GM12872 (cell line): ENCODE results near the gene NRN1L.

Experiments used
- TF ChIP-seq, protein P1 (sequence below): IDR thresholded peaks from 3 replicates; pipeline ENCODE4 v1.5.1; 2011; ENCODE audit warnings: low read depth, mild to moderate bottlenecking, low read length, moderate library complexity; ENCODE audit not compliant: insufficient read depth

NRN1L gene

DNA sequence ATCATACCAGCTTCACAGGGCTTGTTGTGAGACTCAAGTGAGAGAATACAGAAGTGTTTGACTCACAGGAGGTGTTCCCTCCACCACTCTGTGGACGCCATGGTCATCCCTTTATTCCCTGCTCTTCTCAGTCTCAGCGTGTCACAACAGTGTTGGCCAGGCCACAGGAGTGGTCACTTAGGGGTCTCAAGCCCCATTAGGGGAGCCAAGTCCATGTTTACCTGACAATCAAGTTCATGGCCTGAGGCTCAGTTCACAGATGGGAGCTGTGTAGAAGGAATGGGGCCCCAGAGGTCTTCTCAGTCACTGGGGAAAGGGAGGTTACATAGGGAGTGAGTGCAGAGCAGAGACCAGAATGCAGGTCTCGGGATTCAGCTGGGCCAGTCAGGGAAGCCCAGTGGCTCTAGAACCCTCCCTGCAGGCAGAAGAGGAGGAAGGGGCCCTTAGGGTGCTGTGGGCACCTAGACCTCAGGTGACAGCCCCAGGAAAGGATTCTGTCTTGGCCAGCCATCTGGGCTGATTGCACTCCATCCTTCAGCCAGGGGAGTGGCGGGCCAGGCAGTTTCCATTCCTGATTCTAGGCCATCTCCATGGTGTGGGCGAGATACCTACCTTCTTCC is 27.6 kb upstream of the NRN1L start:
- TF ChIP-seq, protein P1, sequence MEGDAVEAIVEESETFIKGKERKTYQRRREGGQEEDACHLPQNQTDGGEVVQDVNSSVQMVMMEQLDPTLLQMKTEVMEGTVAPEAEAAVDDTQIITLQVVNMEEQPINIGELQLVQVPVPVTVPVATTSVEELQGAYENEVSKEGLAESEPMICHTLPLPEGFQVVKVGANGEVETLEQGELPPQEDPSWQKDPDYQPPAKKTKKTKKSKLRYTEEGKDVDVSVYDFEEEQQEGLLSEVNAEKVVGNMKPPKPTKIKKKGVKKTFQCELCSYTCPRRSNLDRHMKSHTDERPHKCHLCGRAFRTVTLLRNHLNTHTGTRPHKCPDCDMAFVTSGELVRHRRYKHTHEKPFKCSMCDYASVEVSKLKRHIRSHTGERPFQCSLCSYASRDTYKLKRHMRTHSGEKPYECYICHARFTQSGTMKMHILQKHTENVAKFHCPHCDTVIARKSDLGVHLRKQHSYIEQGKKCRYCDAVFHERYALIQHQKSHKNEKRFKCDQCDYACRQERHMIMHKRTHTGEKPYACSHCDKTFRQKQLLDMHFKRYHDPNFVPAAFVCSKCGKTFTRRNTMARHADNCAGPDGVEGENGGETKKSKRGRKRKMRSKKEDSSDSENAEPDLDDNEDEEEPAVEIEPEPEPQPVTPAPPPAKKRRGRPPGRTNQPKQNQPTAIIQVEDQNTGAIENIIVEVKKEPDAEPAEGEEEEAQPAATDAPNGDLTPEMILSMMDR = no peak

DNA sequence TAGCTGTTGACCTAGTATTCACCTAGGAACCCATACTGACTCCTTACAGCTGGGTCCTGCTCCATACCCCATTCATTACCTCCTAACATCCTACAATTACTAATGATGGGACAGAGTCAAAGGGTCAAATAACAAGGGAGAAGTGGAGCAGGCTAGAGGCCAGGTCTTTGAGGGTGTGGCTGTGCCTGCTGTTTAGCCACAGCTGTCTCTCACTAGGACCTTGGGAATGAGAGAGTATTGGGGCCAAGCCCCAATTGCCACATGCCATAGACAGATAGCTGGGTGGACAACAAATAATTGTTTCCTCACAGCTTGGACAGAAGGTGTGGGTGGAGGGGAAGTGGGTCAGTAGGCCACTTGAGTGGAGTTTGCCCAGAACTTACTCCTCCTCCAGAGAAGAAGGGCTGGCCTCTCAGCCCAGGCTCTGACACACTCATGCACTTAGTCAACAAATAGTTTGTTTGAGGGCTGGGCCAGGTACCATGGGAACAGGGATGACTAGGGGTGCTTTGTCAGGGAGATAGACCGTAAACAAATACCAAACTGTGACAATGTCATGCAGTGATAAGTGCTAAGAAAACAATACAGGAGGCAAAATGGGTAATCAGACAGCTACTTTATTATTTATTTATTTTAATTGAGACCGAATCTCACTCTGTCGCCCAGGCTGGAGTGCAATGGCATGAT is 27.0 kb upstream of the NRN1L start:
- TF ChIP-seq, protein P1 = no peak

DNA sequence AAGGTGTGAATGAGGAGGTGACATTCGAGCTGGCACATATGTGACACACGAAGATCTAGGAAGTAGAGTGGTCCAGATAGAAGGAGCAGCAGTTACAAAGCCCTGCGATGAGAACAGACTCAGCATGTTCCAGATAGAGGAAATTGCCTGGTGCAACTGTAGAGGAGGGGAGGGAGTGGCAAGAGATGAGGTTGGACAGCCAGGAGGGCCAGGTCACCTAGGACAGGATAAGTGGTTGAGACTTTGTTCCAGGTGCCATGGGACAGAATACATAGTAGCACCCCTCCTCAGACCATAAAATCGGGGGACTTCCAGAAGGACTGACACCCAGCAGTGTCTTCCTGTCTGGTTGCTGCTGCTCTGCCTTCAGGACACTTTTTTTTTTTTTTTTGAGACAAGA is 26.2 kb upstream of the NRN1L start:
- TF ChIP-seq, protein P1 = no peak

DNA sequence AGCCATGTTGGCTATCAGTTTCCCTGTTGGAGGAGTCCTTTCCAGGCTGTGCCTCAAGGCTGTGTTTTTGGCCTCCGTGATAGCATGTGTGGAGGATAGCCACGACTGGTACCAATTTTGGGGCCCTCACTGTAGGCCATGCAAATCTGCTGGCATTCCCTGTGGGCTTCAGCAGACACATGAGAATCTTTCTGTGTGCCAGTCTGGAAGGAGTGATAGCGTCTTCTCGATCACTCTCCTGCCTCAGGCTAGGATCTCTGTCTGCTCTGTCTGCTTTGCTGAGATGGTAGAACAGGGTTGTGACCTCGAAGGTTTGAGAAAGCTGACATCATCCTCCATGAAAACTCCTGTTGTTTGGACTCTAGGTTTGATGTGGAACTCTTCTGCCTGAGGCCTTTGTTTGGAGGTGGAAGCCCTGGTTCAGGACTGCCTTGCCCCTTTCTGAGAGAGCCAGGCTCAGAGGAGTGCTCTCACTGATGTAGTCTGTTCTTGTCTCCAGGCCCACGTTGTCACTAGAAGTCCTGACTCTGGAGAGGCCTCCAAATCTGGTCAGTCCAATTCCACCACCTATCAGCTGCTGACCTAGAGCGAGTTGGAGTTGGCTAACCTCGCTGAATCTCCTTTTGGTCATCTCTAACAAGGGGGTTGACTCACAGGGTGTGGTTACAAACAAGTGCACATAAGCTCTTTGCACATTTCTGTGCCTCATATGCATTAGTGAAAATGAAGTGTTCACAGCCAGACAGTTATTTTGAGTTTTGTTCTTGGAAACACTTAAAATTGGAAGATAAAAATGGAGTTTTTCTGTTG is 23.9 kb upstream of the NRN1L start:
- TF ChIP-seq, protein P1 = no peak

DNA sequence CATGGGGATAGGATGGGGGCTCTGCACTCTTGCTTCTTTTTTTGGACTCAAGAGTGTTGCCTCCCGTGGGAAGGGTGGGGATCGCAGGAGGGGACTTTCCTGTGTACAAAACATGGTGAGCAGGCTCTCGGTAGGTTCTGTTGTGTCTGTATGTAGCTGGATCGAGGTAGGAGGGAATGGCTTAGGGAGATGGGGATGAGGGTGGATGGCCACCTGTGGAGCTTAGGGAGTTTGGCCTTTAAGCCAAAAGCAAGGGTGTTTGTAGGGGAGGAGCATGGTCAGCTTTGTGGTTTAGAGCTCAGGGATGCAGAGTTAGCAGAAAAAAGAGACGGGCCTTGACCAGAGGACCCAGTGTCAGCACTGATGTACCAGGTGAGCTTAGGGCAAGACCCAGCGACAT is 22.8 kb upstream of the NRN1L start:
- TF ChIP-seq, protein P1 = no peak

DNA sequence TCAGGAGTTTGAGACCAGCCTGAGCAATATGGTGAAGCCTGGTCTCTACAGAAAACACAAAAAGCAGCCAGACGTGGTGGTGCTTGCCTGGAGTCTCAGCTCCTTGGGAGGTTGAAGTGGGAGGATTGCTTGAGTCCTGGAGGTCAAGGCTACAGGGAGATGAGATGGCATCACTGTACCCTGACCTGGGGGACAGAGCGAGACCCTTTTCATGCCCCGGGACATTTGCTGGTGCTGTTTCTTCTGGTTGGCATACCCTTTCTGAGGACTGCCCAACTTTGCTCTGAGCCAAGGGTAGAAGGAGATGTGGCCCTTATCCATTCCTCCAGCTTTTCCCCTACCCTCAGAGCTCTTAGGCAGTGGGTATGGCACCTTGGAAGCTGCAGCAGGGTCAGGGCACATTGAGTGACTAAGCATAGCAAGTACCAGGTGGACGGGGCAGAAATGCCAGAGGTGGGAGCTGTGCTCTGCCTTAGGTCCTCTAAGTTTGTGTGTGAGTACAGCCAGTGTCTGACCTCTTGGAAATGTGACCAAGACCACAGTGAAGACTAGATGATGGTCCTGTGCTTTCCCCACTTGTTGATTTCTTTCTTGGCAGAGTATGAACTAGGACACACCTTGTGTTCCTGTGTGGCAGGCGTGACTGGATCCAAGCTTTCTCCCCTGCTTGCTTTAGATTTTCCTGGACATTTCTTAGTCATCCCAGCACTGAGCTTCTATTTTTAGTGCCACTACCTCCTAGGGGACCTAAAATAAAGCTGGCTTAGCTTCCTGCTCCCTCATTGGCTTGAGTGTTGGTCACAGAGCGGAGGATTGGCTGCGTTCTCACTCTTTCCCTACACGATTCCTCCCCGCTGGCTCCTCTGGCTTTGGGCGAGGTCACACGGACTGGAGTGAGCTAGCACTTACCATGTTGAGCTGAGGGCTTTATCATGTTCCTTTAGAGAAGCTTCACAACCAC is 21.8 kb upstream of the NRN1L start:
- TF ChIP-seq, protein P1 = no peak
